GM21576 (cell line): ENCODE measurements around the gene PRR23E.

Experiments used
- ATAC-seq: cut with Tn5 transposase; IDR thresholded peaks from one replicate; pipeline ENCODE4 v1.9.1; 2021; ENCODE audit warnings: mild to moderate bottlenecking, moderate library complexity; ENCODE audit not compliant: unreplicated experiment

Gene PRR23E

GRCh38 chr3:127164615-127165014 lies 28.3 kb upstream of the PRR23E start:
- ATAC-seq: no peak

- no peak for ATAC-seq
Observed at GRCh38 chr3:127165036-127165435, 27.9 kb upstream of the PRR23E start.

- no peak for ATAC-seq
Observed at GRCh38 chr3:127165694-127166485, 27.0 kb upstream of the PRR23E start.

- no peak for ATAC-seq
Observed at GRCh38 chr3:127166501-127167065, 26.3 kb upstream of the PRR23E start.

GRCh38 chr3:127167315-127168043 lies 25.5 kb upstream of the PRR23E start:
- no peak for ATAC-seq

GRCh38 chr3:127168271-127168670 lies 24.7 kb upstream of the PRR23E start:
- ATAC-seq: no peak

GRCh38 chr3:127170814-127171213 lies 22.1 kb upstream of the PRR23E start:
- ATAC-seq: no peak

GRCh38 chr3:127171320-127171719 lies 21.6 kb upstream of the PRR23E start:
- no peak for ATAC-seq

GRCh38 chr3:127171721-127172120 lies 21.2 kb upstream of the PRR23E start:
- no peak for ATAC-seq

GRCh38 chr3:127172211-127172610 lies 20.7 kb upstream of the PRR23E start:
- ATAC-seq: no peak

GRCh38 chr3:127172781-127173515 lies 20.0 kb upstream of the PRR23E start:
- ATAC-seq: no peak

GRCh38 chr3:127173516-127174166 lies 19.3 kb upstream of the PRR23E start:
- ATAC-seq: no peak

GRCh38 chr3:127174284-127174683 lies 18.6 kb upstream of the PRR23E start:
- ATAC-seq: no peak

GRCh38 chr3:127174715-127175140 lies 18.2 kb upstream of the PRR23E start:
- no peak for ATAC-seq

- no peak for ATAC-seq
Observed at GRCh38 chr3:127175272-127175671, 17.7 kb upstream of the PRR23E start.

- no peak for ATAC-seq
Observed at GRCh38 chr3:127177226-127177625, 15.7 kb upstream of the PRR23E start.

GRCh38 chr3:127180859-127181258 lies 12.1 kb upstream of the PRR23E start:
- no peak for ATAC-seq

GRCh38 chr3:127182431-127182830 lies 10.5 kb upstream of the PRR23E start:
- ATAC-seq: no peak

- ATAC-seq: no peak
Observed at GRCh38 chr3:127182848-127183714, 9.8 kb upstream of the PRR23E start.
